ENCODE results near the gene RUNX1.

- no peak for TF ChIP-seq OSR1 (CRISPR knock-in tag; IDR thresholded peaks at IDR 0.05)
- TF ChIP-seq ZNF8 (CRISPR knock-in tag; IDR thresholded peaks at IDR 0.05) = no peak
- no peak for TF ChIP-seq ZC3H10 (CRISPR knock-in tag; IDR thresholded peaks at IDR 0.05)
- no peak for TF ChIP-seq ZFP30 (CRISPR knock-in tag; IDR thresholded peaks at IDR 0.05)
- TF ChIP-seq, protein P1, sequence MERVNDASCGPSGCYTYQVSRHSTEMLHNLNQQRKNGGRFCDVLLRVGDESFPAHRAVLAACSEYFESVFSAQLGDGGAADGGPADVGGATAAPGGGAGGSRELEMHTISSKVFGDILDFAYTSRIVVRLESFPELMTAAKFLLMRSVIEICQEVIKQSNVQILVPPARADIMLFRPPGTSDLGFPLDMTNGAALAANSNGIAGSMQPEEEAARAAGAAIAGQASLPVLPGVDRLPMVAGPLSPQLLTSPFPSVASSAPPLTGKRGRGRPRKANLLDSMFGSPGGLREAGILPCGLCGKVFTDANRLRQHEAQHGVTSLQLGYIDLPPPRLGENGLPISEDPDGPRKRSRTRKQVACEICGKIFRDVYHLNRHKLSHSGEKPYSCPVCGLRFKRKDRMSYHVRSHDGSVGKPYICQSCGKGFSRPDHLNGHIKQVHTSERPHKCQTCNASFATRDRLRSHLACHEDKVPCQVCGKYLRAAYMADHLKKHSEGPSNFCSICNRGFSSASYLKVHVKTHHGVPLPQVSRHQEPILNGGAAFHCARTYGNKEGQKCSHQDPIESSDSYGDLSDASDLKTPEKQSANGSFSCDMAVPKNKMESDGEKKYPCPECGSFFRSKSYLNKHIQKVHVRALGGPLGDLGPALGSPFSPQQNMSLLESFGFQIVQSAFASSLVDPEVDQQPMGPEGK (CRISPR knock-in tag; IDR thresholded peaks at IDR 0.05; ENCODE audit: borderline replicate concordance) = no peak
- TF ChIP-seq ARNTL (CRISPR knock-in tag; IDR thresholded peaks at IDR 0.05; ENCODE audit: borderline replicate concordance, low read depth) = no peak
Measured at GRCh38 chr21:34904526-34905217, 144.4 kb downstream of the RUNX1 start.

Data from SK-N-SH treated with all-trans-retinoic acid at 6 μM for 48 hours (cell line).